Measurements from ENCODE around the gene TMEM106C.

TMEM106C gene

GRCh38 chr12:47980197-47980596 is 16.8 kb downstream of the TMEM106C start:
- no peak for DNase-seq

DNA sequence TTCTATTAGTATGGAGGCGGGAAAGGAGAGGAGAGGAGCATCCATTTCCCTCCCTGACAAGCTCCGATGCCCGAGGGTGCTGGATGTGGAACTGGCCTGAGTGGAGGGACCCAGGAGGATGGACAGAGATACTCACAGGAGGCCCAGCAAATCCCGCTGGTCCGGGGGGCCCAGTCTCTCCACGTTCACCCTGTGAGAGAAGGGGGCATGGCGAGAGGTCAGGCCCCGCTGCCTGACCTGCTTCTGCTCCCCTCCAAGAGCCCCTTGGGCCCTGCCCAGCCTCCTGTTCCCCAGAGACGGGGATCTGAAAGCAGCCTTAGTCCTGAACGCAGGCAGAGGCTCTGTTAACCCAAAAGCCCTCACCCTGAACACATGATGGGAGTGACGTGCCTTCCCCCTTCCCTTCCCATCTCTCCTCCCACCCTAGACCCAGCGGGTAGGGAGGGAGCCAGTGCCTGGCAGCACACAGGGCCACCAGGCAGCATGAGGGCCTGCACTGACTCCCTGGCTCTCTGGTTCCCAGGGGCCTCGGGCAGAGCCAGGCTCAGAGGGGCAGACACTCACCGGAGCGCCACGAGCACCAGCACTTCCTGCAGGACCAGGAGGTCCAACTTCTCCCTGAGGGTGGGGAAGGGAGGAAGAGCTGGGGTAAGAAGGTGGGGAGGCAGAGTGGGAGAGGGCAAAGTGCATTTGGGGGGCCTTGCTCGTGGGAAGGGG is 17.5 kb downstream of the TMEM106C start:
- no peak for DNase-seq

- no peak for DNase-seq
Measured at GRCh38 chr12:47981496-47982260, 18.3 kb downstream of the TMEM106C start.

DNA sequence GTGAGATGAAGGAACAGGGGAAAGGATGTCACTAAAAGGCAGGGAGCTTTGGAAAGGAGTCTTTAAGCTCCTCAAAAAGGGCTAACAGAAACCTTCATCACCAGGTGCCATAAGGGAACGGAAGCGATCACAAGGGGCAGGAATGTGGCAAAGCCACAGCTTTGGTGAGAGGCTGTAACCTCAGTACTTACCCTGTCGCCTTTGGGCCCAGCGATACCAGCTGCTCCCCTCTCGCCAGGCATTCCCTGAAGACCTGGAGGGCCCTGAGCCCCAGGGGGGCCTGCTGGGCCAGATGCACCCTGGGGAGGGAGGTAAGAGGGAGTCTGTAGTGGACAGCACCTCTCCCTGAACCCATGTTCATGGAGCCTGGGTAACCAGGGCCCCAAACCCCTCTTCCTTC is 18.9 kb downstream of the TMEM106C start:
- DNase-seq, result no peak

DNA sequence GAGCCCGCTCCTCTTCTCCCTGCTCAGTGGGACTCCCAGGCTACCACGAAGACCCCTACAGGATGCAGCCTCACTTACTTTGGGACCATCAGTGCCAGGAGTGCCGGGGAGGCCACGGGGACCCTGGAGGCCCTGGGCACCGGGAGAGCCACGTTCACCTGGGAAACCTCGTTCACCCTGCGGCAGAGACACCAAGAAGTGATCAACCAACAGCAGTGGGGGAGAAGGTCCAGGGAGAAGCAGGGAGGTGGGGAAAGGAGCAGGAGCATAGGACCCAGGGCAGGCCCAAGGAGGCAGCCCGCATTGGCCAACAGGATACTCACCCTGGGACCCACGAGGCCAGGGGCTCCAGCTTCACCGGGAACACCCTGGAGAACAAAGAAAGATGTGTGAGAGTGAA is 19.4 kb downstream of the TMEM106C start:
- no peak for DNase-seq

GRCh38 chr12:47983541-47984115 is 20.2 kb downstream of the TMEM106C start:
- DNase-seq, result no peak

- no peak for DNase-seq
Measured at GRCh38 chr12:47984331-47984801, 21.0 kb downstream of the TMEM106C start.

GRCh38 chr12:47985596-47986290 is 22.3 kb downstream of the TMEM106C start:
- DNase-seq, result no peak

DNA sequence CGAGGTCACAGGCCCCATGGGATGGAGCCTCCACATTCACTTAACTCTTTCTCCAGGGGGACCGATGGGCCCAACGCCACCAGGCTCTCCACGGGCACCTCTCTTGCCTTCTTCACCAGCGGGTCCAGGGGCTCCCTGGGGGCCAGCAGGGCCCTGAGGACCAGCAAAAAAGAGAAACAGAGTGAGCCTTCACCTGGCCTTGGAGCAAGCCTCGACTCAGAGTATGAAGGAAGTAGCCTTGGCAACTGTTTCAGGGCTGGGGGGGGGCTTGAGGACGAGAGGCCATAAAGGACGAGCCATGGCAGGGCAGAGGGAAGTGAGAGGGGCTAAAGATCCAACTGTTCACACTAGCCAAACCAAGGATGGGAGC is 22.9 kb downstream of the TMEM106C start:
- DNase-seq, result no peak

DNA sequence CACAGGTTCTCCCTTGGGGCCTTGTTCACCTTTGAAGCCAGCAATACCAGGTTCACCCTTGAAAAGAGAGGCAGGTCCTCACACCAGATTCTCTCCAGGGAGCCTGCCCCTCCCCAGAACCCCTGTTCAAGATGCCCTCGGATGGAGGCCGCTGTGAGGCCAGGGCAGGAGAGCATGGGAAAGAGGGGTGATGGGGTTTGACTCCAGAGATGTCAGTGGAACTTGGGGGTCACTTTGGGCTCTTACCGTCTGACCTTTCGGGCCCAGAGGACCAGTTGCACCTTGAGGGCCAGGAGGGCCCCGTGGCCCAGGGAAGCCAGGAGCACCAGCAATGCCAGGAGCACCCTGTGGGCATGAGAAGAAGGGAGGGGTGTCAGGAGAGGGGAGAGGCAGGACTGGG is 23.4 kb downstream of the TMEM106C start:
- DNase-seq, result no peak

DNA sequence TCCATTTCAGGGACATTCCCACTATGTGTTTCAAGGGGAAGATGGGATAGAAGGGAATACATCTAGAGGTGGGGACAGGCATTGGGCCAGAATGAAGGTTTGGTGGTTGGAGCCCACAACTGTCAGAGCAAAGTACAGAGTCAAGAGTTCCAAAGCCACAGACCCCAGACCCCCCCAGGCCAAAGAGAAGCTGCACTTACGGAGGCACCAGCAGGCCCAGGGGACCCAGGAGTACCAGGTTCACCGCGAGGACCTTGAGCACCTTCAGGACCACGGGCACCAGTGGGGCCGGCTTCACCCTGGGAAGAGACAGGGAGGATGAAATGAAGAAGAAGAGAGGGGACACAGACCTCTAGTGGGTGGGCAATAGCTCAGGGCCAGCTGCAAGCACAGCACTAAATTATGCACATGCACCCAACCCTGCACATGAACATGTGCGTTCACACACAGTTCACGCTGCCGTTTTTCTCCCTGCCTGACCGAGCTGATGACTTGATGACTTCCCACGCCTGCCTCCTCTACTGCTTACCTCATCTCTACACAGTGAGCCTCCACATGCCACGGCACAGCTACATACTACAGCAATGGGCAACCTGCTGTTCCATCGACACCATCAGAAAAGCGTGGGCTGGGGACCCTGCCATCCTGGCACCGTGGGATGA is 24.1 kb downstream of the TMEM106C start:
- peak; percentile 58 for DNase-seq

- peak; percentile 61 for DNase-seq
Measured at GRCh38 chr12:47988073-47989022, 25.0 kb downstream of the TMEM106C start.

- DNase-seq, result no peak
Measured at GRCh38 chr12:47989023-47989417, 25.6 kb downstream of the TMEM106C start.

DNA sequence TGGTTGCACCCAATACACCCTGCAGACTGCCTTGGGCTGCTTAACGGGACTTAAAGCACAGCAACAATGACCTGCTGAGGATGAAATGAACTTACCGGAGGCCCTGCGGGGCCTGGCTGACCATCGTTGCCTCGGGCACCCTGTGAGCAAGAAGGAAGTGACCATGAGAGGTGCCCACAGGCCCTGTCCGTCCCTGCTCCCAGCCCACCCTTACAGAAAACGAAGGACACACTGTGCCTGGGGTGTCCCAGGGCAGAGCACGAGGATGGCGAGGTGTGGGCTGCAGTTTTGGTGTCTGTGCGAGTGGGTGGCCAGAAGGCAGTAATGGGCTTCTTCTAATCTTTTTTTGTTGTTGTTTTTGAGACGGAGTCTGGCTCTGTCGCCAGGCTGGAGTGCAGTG is 26.3 kb downstream of the TMEM106C start:
- no peak for DNase-seq

DNA sequence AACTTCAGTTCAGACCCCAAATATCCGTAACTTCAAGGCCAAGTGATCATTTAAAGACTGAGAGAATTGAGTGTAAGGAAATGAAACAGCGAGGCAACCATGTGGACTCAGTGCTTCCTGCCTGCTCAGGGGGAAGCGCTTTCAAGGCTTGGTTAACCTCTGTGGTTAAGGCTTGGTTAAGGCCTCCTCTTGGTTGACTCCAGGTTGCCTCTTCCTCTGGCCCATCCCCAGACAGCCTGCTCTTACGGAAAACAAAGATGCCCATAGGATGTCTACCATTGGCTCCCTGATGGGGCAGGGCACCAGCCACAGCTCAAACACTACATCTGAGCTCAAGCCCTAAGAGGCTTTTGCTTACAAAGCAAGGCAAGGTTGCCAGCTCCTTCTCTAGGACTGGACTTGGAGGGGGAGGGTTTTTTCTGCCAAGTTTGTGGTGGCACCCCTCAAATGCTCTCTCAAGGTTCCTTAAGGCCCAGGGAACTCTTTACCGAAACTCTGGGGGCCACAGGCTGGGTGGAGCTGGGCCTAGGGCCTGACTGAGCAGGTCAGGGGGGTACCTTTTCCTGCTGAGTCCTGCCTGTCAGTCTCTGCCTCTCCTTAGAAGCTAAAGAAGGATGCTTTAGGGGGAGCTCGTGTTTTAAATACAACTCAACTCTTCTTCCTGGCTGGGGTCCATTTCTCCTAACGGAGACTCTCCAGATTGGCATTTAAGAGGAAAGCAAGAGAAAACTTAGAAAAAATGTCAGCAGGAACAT is 27.1 kb downstream of the TMEM106C start:
- DNase-seq, result no peak

GRCh38 chr12:47991106-47992061 is 28.0 kb downstream of the TMEM106C start:
- peak; percentile 46 for DNase-seq

DNA sequence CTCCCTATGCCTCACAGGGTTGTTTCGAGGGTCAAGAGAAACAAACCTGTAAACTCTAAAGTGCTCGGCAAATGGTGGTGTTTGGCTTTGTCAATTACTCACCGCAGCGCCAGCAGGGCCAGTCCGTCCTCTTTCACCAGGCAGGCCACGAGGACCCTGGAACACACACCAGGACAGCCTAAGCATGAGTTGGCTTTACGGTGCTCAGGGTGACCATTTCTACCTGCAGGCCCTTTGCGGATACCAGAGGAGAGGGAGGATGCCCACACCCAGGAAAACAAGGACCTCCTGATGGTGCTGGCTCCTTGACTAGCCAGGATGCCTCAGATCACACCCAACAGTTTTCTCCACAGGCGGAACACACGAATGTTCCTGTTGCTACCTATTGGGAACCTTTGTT is 29.4 kb downstream of the TMEM106C start:
- no peak for DNase-seq

- no peak for DNase-seq
Measured at GRCh38 chr12:47993491-47993890, 30.1 kb downstream of the TMEM106C start.

GRCh38 chr12:47995981-47996401 is 32.6 kb downstream of the TMEM106C start:
- no peak for DNase-seq

GRCh38 chr12:47997321-47997720 is 33.9 kb downstream of the TMEM106C start:
- DNase-seq, result no peak

Measured in retina (tissue), 1 donor.